ENCODE data around the gene PARP3. TPM values are rescaled to one million over a fixed set of nuclear protein-coding genes. Genes with fewer than 3 reads are reported as not detected.

Gene PARP3
- total RNA-seq, 1 experiment from 2014 or later, result 17.5 TPM

DNA sequence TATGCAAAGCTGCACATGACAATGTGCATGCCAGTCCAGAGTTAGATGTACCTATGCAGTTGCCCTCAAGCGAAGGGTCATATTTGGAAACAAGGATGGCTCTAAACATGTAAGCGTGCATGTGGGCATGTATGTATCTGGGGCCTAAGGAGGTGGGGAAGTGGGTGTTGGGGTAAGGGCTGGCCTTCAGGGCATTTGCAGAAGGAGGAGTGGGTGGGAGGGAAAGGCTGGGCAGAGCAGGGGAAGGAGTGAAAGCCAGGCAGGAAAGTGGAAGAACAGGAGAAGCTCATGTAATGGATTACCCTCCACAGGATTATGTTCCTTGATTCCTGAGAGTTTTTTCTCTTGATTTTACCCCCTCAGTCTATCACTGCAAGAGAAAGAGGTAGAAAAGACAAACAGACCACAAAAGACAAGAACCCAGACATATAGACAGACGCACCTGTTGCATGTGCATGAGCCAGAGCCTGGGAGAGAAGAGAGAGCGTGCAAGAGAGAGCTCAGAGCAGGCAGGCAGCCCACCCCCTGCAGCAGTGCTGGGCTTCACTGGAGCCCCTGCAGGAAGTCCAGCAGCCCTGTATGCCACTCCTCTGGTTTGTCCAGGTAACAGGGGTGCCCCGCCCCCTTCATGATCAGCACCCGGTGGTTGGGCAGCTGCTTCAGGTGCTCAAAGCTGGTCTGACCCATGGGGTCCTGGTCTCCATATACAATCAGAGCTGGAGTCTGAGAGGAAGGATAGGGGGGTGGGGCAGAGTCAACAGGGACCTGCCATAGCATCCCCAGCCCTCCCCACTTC is 26.9 kb downstream of the PARP3 start:
- ChIA-PET RAD21 (ENCODE audit: low non-redundant PET in 1 of 2, low total read pairs in 2 of 2, uncharacterized antibody in 2 of 2, unreplicated experiment in 2 of 2) (no interaction called here), CTCF (interaction anchor here (1.1 to 1.4 kb wide), 2 partner anchors 13 to 26 kb away, joined by 5 to 6 read pairs; partner anchors contain the start of gene ACY1), POLR2A (interaction anchor here (1.0 to 1.6 kb wide), 3 partner anchors 14 to 27 kb away, joined by 3 to 5 read pairs (median 3); partner anchors contain the start of genes RPL29 and RRP9)
- H3K4me2 ChIP-seq (ENCODE audit: low read length), result peak overlapping the region; percentile 99
- DNase-seq (ENCODE audit: low read depth, low spot score) (no peak), ATAC-seq (no peak)
- H3K9me2 ChIP-seq (ENCODE audit: insufficient read depth), result no peaks in the 10 kb centered on the region
- peaks cover 26 to 62% of the 10 kb centered on the region in 2 experiments for H3K4me1 ChIP-seq (ENCODE audit: control insufficient read depth in 1 of 2, insufficient read depth in 2 of 2, low read length in 2 of 2)
- peak overlapping the region; percentile 82 for H3K27ac ChIP-seq (ENCODE audit: low read depth, low read length)
- 0 out of 2 replicates have a peak, but pooled peaks cover 4% of the 10 kb centered on the region for H4K20me1 ChIP-seq (ENCODE audit: insufficient read depth)
- H3K79me2 ChIP-seq (ENCODE audit: insufficient read depth, low read length), result peaks cover 43% of the 10 kb centered on the region
- no peak overlapping the region for H3K9ac ChIP-seq (ENCODE audit: low read length)
- TSS peak; percentile 14 for BruUV-seq (replicated peaks)
- no peaks in the 10 kb centered on the region for H3K9me3 ChIP-seq (ENCODE audit: control insufficient read depth in 1 of 2, insufficient read depth in 1 of 2, low read depth in 1 of 2, low read length in 2 of 2)
- intact Hi-C loops (cut with micrococcal nuclease), result no loop called here
- H3K27me3 ChIP-seq (ENCODE audit: insufficient read depth, low read length), result no peaks in the 10 kb centered on the region
- TF ChIP-seq RAD21 (IDR thresholded peaks at IDR 0.05; ENCODE audit: low read depth), result no peak
- no peak for TF ChIP-seq SIN3A (IDR thresholded peaks at IDR 0.05; ENCODE audit: low read depth)
- no peak for TF ChIP-seq SP1 (IDR thresholded peaks at IDR 0.05; ENCODE audit: low read depth)
- no peak; the same call in 1 of the 2 replicates for TF ChIP-seq POLR2AphosphoS5 (IDR thresholded peaks at IDR 0.05; ENCODE audit: low read depth, low read length)
- no peak for TF ChIP-seq EZH2phosphoT487 (IDR thresholded peaks at IDR 0.05; ENCODE audit: borderline replicate concordance)
- TF ChIP-seq JUND (IDR thresholded peaks at IDR 0.05), result no peak
- no peak for TF ChIP-seq ZFX (IDR thresholded peaks at IDR 0.05)
- TF ChIP-seq, protein P1, sequence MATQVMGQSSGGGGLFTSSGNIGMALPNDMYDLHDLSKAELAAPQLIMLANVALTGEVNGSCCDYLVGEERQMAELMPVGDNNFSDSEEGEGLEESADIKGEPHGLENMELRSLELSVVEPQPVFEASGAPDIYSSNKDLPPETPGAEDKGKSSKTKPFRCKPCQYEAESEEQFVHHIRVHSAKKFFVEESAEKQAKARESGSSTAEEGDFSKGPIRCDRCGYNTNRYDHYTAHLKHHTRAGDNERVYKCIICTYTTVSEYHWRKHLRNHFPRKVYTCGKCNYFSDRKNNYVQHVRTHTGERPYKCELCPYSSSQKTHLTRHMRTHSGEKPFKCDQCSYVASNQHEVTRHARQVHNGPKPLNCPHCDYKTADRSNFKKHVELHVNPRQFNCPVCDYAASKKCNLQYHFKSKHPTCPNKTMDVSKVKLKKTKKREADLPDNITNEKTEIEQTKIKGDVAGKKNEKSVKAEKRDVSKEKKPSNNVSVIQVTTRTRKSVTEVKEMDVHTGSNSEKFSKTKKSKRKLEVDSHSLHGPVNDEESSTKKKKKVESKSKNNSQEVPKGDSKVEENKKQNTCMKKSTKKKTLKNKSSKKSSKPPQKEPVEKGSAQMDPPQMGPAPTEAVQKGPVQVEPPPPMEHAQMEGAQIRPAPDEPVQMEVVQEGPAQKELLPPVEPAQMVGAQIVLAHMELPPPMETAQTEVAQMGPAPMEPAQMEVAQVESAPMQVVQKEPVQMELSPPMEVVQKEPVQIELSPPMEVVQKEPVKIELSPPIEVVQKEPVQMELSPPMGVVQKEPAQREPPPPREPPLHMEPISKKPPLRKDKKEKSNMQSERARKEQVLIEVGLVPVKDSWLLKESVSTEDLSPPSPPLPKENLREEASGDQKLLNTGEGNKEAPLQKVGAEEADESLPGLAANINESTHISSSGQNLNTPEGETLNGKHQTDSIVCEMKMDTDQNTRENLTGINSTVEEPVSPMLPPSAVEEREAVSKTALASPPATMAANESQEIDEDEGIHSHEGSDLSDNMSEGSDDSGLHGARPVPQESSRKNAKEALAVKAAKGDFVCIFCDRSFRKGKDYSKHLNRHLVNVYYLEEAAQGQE (IDR thresholded peaks at IDR 0.05; ENCODE audit: low read depth), result no peak
- no peak for TF ChIP-seq CTCF (IDR thresholded peaks at IDR 0.05 in 2 of 3, conservative IDR thresholded peaks at IDR 0.05 in 1 of 3; ENCODE audit: borderline replicate concordance in 1 of 3, insufficient read depth in 1 of 3, low read depth in 2 of 3, low read length in 2 of 3)
- no peak for TF ChIP-seq POLR2A (IDR thresholded peaks at IDR 0.05; ENCODE audit: borderline replicate concordance, extremely low read depth, insufficient read depth, insufficient read length)
- no peak for TF ChIP-seq FOSL1 (IDR thresholded peaks at IDR 0.05; ENCODE audit: low read depth)
- TF ChIP-seq, protein P2, sequence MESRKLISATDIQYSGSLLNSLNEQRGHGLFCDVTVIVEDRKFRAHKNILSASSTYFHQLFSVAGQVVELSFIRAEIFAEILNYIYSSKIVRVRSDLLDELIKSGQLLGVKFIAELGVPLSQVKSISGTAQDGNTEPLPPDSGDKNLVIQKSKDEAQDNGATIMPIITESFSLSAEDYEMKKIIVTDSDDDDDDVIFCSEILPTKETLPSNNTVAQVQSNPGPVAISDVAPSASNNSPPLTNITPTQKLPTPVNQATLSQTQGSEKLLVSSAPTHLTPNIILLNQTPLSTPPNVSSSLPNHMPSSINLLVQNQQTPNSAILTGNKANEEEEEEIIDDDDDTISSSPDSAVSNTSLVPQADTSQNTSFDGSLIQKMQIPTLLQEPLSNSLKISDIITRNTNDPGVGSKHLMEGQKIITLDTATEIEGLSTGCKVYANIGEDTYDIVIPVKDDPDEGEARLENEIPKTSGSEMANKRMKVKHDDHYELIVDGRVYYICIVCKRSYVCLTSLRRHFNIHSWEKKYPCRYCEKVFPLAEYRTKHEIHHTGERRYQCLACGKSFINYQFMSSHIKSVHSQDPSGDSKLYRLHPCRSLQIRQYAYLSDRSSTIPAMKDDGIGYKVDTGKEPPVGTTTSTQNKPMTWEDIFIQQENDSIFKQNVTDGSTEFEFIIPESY (IDR thresholded peaks at IDR 0.05; ENCODE audit: extremely low read depth, insufficient replicate concordance, low read length), result no peak
- TF ChIP-seq SRF (IDR thresholded peaks at IDR 0.05; ENCODE audit: low read depth), result no peak
- no peak for TF ChIP-seq CEBPB (IDR thresholded peaks at IDR 0.05; ENCODE audit: low read depth)
- H3K36me3 ChIP-seq (ENCODE audit: control insufficient read depth in 1 of 2, insufficient read depth in 2 of 2, low read length in 2 of 2), result peaks cover 5 to 18% of the 10 kb centered on the region in 2 experiments; a peak in 2 of 4 replicates
- no peak overlapping the region for H2AFZ ChIP-seq (ENCODE audit: low read depth, low read length, poor library complexity, severe bottlenecking)
- no peak overlapping the region for H3K4me3 ChIP-seq (replicated peaks in 1 of 2; ENCODE audit: low read depth in 1 of 2, low read length in 2 of 2)
